Measurements from ENCODE around the gene SIMC1. TPM values are rescaled to one million over a fixed set of nuclear protein-coding genes. Genes with fewer than 3 reads are reported as not detected.

SIMC1 gene
- total RNA-seq, 3 donors from 2014 or later, result 7.7 to 13.4 (median 12.7) TPM

- H3K27ac ChIP-seq, result no peak overlapping the region
- H3K4me1 ChIP-seq, result no peaks in the 10 kb centered on the region
- no peak overlapping the region for H3K4me3 ChIP-seq
- H3K9me3 ChIP-seq, result no peaks in the 10 kb centered on the region
- H3K27me3 ChIP-seq, result no peaks in the 10 kb centered on the region
- no peak for TF ChIP-seq POLR2A (IDR thresholded peaks at IDR 0.05)
- TF ChIP-seq, protein P1, sequence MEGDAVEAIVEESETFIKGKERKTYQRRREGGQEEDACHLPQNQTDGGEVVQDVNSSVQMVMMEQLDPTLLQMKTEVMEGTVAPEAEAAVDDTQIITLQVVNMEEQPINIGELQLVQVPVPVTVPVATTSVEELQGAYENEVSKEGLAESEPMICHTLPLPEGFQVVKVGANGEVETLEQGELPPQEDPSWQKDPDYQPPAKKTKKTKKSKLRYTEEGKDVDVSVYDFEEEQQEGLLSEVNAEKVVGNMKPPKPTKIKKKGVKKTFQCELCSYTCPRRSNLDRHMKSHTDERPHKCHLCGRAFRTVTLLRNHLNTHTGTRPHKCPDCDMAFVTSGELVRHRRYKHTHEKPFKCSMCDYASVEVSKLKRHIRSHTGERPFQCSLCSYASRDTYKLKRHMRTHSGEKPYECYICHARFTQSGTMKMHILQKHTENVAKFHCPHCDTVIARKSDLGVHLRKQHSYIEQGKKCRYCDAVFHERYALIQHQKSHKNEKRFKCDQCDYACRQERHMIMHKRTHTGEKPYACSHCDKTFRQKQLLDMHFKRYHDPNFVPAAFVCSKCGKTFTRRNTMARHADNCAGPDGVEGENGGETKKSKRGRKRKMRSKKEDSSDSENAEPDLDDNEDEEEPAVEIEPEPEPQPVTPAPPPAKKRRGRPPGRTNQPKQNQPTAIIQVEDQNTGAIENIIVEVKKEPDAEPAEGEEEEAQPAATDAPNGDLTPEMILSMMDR (IDR thresholded peaks at IDR 0.05), result no peak
- no peak for TF ChIP-seq POLR2AphosphoS5 (IDR thresholded peaks at IDR 0.05)
- H3K36me3 ChIP-seq, result no peaks in the 10 kb centered on the region
- intact Hi-C loops (cut with DNase I; ENCODE audit: low total_unique reads), result no loop called here
- DNase-seq (ENCODE audit: low spot score in 2 of 2), result no peak
These were observed 117.4 kb downstream of the SIMC1 start for GRCh38 chr5:176355400-176356178.

- Histone ChIP-seq H3K36me3 (no peaks in the 10 kb centered on the region), H3K9me3 (no peaks in the 10 kb centered on the region), H3K4me1 (no peaks in the 10 kb centered on the region), H3K27ac (no peak overlapping the region), H3K27me3 (no peaks in the 10 kb centered on the region), H3K4me3 (no peak overlapping the region)
- no peak for DNase-seq (ENCODE audit: low spot score in 2 of 2)
- TF ChIP-seq, protein P1 (IDR thresholded peaks at IDR 0.05), result no peak
- TF ChIP-seq POLR2AphosphoS5 (IDR thresholded peaks at IDR 0.05) (no peak), POLR2A (IDR thresholded peaks at IDR 0.05) (no peak)
- intact Hi-C loops (cut with DNase I; ENCODE audit: low total_unique reads), result no loop called here
These were observed 117.9 kb downstream of the SIMC1 start for GRCh38 chr5:176356179-176356566.

GRCh38 chr5:176359658-176360057 is 121.4 kb downstream of the SIMC1 start:
- intact Hi-C loops (cut with DNase I; ENCODE audit: low total_unique reads), result no loop called here
- H3K4me3 ChIP-seq, result no peak overlapping the region

DNA sequence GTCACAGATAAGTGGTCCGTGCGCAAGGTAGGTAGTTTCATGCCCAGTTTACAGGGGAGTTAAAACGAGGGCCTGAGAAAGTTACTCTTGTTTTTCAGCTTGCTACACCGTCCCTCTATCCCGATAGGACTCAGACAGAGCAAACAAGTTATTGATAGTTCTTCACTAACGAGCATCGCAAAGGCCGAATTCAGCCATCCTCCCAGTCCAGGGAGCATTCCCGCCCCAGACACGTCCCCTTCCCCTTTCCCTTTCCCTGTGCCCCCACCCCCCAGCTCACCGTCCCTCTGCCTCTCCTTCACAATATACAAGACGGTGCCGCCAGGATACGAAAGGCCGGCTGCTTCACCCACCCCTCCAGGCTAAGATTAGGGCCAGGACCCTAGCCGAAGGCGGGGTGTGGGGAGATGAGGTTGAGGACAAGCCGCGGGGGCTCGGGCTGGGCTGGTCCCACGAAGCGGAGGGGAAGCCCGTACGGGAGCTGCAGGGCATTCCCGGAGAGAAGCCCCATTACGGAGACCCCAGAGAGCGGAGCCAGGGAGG is 122.7 kb downstream of the SIMC1 start:
- peak overlapping the region; percentile 83 to 97 (median 93) for H3K4me3 ChIP-seq
- no peaks in the 10 kb centered on the region for H3K36me3 ChIP-seq
- no peaks in the 10 kb centered on the region for H3K27me3 ChIP-seq
- H3K4me1 ChIP-seq, result no peaks in the 10 kb centered on the region
- TF ChIP-seq POLR2AphosphoS5 (IDR thresholded peaks at IDR 0.05) (no peak), POLR2A (IDR thresholded peaks at IDR 0.05) (no peak)
- TF ChIP-seq, protein P1 (IDR thresholded peaks at IDR 0.05), result no peak
- H3K9me3 ChIP-seq, result no peaks in the 10 kb centered on the region
- DNase-seq (ENCODE audit: low spot score in 2 of 2), result peak in 1 of 2 donors; percentile 19
- peak overlapping the region; percentile 78 to 79 for H3K27ac ChIP-seq
- intact Hi-C loops (cut with DNase I; ENCODE audit: low total_unique reads), result no loop called here

More at GRCh38 chr5:176359658-176360057, 121.4 kb downstream of the SIMC1 start:
- no peaks in the 10 kb centered on the region for H3K4me1 ChIP-seq
- no peak for DNase-seq (ENCODE audit: low spot score in 2 of 2)
- no peaks in the 10 kb centered on the region for H3K27me3 ChIP-seq
- TF ChIP-seq POLR2AphosphoS5 (IDR thresholded peaks at IDR 0.05), result no peak
- TF ChIP-seq, protein P1 (IDR thresholded peaks at IDR 0.05), result no peak
- no peak for TF ChIP-seq POLR2A (IDR thresholded peaks at IDR 0.05)
- no peak overlapping the region for H3K27ac ChIP-seq
- no peaks in the 10 kb centered on the region for H3K9me3 ChIP-seq
- H3K36me3 ChIP-seq, result no peaks in the 10 kb centered on the region

Measured in breast epithelium (tissue), 4 donors.